GM12878 (cell line): ENCODE results near the gene FANCL. TPM values are rescaled to one million over a fixed set of nuclear protein-coding genes. Genes with fewer than 3 reads are reported as not detected.

Source experiments
- ATAC-seq: fragments of 200-7000 bp; cut with Tn5 transposase; 3 replicates; pipeline ENCODE4 v1.9.1; 2020; ENCODE audit warnings: mild to moderate bottlenecking, moderate library complexity
- BruUV-seq: library from RNA; stranded (reverse); fragments of 400-500 nt; replicated peaks from 2 replicates; lab custom pipeline; 2021; lab: Mats Ljungman, UMichigan
- CTCF ChIA-PET: fragments of 300-600 bp; sonication (Branson Sonifier 250); formaldehyde crosslinking; extraction: SDS; loops from one replicate; lab custom pipeline; 2021; ENCODE audit warnings: inconsistent platforms; lab: Yijun Ruan, JAX
- POLR2A ChIA-PET: fragments of 350-600 bp; formaldehyde crosslinking; extraction: SDS; loops from one replicate; lab custom pipeline; 2021; ENCODE audit warnings: inconsistent platforms; lab: Charles Lee
- RAD21 ChIA-PET: fragments of 300-600 bp; sonication (Branson Sonifier 250); formaldehyde crosslinking; loops from one replicate; lab custom pipeline; 2023; ENCODE audit warnings: antibody characterized with exemption; ENCODE audit not compliant: unreplicated experiment; lab: Charles Lee
- SMC1A ChIA-PET: fragments of 300-600 bp; sonication (Branson Sonifier 250); formaldehyde crosslinking; loops from one replicate; lab custom pipeline; 2023; ENCODE audit not compliant: unreplicated experiment, uncharacterized antibody; lab: Charles Lee
- DNase-seq: peaks from one replicate; pipeline ENCODE4 v3.0.0-alpha.2; 2011; ENCODE audit warnings: low read depth, low spot score
- FAIRE-seq: peaks from 3 replicates; lab custom pipeline; 2011; peaks lifted over from hg19 to GRCh38; lab: Jason Lieb, UNC
- H2AFZ ChIP-seq: 2 replicates; pipeline ENCODE4 v1.6.0; 2011; ENCODE audit warnings: low read depth, low read length, control low read depth; ENCODE audit not compliant: control insufficient read depth
- H3K27ac ChIP-seq: 2 replicates; pipeline ENCODE4 v1.5.1; 2011; ENCODE audit warnings: control low read depth; ENCODE audit not compliant: control insufficient read depth, insufficient read depth
- H3K27me3 ChIP-seq, 2 experiments: replicated peaks in 1 of 2; 2 replicates each; pipeline versions ENCODE4 v1.6.0 to v1.6.1; 2011; ENCODE audit warnings: low read length in 1 of 2; ENCODE audit not compliant: control insufficient read depth in 2 of 2, insufficient read depth in 2 of 2
- H3K36me3 ChIP-seq, 2 experiments: 2 replicates each; pipeline ENCODE4 v1.5.1; 2011; ENCODE audit warnings: low read length in 1 of 2; ENCODE audit not compliant: control insufficient read depth in 2 of 2, insufficient read depth in 2 of 2
- H3K4me1 ChIP-seq: 2 replicates; pipeline ENCODE4 v1.6.1; 2011; ENCODE audit warnings: mild to moderate bottlenecking, low read length, moderate library complexity, mixed read lengths; ENCODE audit not compliant: control insufficient read depth, insufficient read depth
- H3K4me2 ChIP-seq: 2 replicates; pipeline ENCODE4 v1.6.0; 2011; ENCODE audit warnings: control low read depth; ENCODE audit not compliant: control insufficient read depth, insufficient read depth
- H3K4me3 ChIP-seq: fragments of 200-600 bp; sonication (generic); 2 replicates; pipeline ENCODE4 v1.5.1; 2016
- H3K79me2 ChIP-seq: 2 replicates; pipeline ENCODE4 v1.6.0; 2011; ENCODE audit warnings: low read length; ENCODE audit not compliant: control insufficient read depth, insufficient read depth
- H3K9ac ChIP-seq: 2 replicates; pipeline ENCODE4 v1.8.0; 2011; ENCODE audit warnings: low read length, control low read depth, mixed read lengths; ENCODE audit not compliant: control insufficient read depth, insufficient read depth
- H3K9me3 ChIP-seq: replicated peaks from 3 replicates; pipeline ENCODE4 v1.5.1; 2011; ENCODE audit warnings: mild to moderate bottlenecking, low read length; ENCODE audit not compliant: control insufficient read depth, insufficient read depth
- H4K20me1 ChIP-seq: 2 replicates; pipeline ENCODE4 v1.6.0; 2011; ENCODE audit not compliant: control insufficient read depth, insufficient read depth
- CBX5 ChIP-seq: sonication (generic); IDR thresholded peaks from 2 replicates; pipeline ENCODE4 v1.6.1; 2016; ENCODE audit warnings: low read depth, moderate library complexity, mild to moderate bottlenecking, inconsistent platforms
- IKZF2 ChIP-seq, 2 experiments: fragments of 450-650 bp; IDR thresholded peaks; 2 replicates each; pipeline ENCODE4 v1.6.1; 2017; ENCODE audit warnings: mild to moderate bottlenecking in 2 of 2, moderate library complexity in 2 of 2
- MYB ChIP-seq: fragments of 150-350 bp; IDR thresholded peaks from 2 replicates; pipeline ENCODE4 v1.6.1; 2014; ENCODE audit warnings: mild to moderate bottlenecking, low read depth, low read length, borderline replicate concordance
- NFIC ChIP-seq: IDR thresholded peaks from 2 replicates; pipeline ENCODE4 v1.6.1; 2012; ENCODE audit warnings: low read depth, mild to moderate bottlenecking, inconsistent platforms, low read length, moderate library complexity
- NRF1 ChIP-seq: conservative IDR thresholded peaks from 2 replicates; pipeline ENCODE4 v1.6.1; 2011; ENCODE audit warnings: mild to moderate bottlenecking, low read depth, low read length, improper control_type of control experiment
- PAX5 ChIP-seq: IDR thresholded peaks from 2 replicates; pipeline ENCODE4 v1.6.1; 2011; ENCODE audit warnings: low read depth, low read length, borderline replicate concordance
- SMARCA5 ChIP-seq: fragments of 450-650 bp; IDR thresholded peaks from 2 replicates; pipeline ENCODE4 v1.6.1; 2017; ENCODE audit warnings: mild to moderate bottlenecking
- SREBF2 ChIP-seq: IDR thresholded peaks from 2 replicates; pipeline ENCODE4 v1.6.1; 2012; ENCODE audit warnings: mild to moderate bottlenecking, low read length
- WRNIP1 ChIP-seq: IDR thresholded peaks from 2 replicates; pipeline ENCODE4 v1.6.1; 2011; ENCODE audit warnings: low read depth, low read length, improper control_type of control experiment, borderline replicate concordance
- in situ Hi-C: fragments of 300-500 bp; cut with MboI; formaldehyde crosslinking; loops from 9 replicates; pipeline ENCODE4 v1.14.3; 2018; ENCODE audit warnings: mixed read lengths
- intact Hi-C: fragments of 100-400 bp; cut with micrococcal nuclease; formaldehyde crosslinking; loops from one replicate; pipeline ENCODE4 v1.14.2; 2022; ENCODE audit not compliant: unreplicated experiment
- polyA plus RNA-seq, 11 experiments: library from polyadenylated mRNA; depleted of rRNA in 4 of 11; unstranded in 6 of 11; stranded (reverse) in 5 of 11; fragments of >200 nt; fragmentation: Nextera tagmentation in 4 of 11; fragmentation: Illumina TruSeq in 1 of 11; extraction: Ambion mirVana in 4 of 11; extraction: Trizol in 1 of 11; gene quantifications; 1 replicate in 1 of 11; 2 replicates in 10 of 11; pipeline versions ENCODE4 v1.2.1 to v1.2.3, GENCODE V29; 2011 to 2016; ENCODE audit warnings: inconsistent platforms in 2 of 11, missing spikeins in 2 of 11, low read depth in 1 of 11
- total RNA-seq, 4 experiments: library from RNA; depleted of rRNA in 3 of 4; stranded (reverse); fragments of >200 nt in 3 of 4; fragmentation: Illumina TruSeq in 1 of 4; extraction: Trizol in 1 of 4; gene quantifications; 2 replicates each; pipeline versions ENCODE4 v1.2.1 to v1.2.3, GENCODE V29; 2013 to 2021
- TF ChIP-seq, protein P1 (sequence below): fragments of 450-650 bp; formaldehyde crosslinking; IDR thresholded peaks from 2 replicates; pipeline ENCODE4 v1.5.0; 2022; ENCODE audit warnings: mild to moderate bottlenecking, missing genetic modification characterization
- TF ChIP-seq, protein P2 (sequence below): IDR thresholded peaks from 2 replicates; pipeline ENCODE4 v1.6.1; 2012; ENCODE audit warnings: mild to moderate bottlenecking, low read depth, low read length
- TF ChIP-seq, protein P3 (sequence below): fragments of 450-650 bp; IDR thresholded peaks from 2 replicates; pipeline ENCODE4 v1.6.1; 2017; ENCODE audit warnings: low read depth, mild to moderate bottlenecking, moderate library complexity

Gene FANCL
- total and polyA plus RNA-seq, 10 of the 15 experiments (the other 5 are each of a cell fraction or from before 2014, with no cell fraction given): 30.8 to 90.5 (median 52.3) TPM

DNA sequence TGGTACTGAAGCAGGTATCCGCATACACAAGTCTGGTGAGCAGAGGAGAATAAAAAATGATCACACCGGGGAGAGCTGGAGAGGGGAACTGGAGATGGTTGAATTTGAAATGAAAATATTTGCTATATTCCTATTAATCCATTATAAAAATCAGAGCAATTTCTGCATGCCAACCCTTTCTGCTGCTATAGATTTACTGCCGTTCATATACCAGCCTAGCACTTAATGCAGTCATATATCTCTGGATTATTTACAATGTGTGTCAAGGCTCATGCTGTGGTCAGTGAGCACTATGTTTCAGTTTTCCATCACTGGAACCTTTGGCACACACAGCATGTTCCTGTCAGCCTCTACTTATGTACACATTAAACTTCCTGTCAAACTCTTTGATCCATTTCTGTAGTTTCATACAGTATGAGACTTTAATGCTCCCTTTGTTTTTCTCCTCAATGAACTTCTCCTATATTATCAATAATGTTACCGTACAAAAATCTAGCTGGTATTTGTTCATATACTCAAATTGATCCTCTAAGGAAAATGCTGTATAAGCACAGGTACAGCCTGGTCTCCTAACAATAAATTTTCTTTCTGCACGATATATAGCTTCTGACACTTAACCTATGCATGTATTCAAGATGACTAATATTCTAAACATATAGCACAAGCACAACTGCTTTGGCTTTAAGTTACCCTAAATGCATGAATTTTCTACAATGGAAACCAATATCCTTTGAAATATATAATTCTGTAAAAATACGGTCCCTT, 36.7 kb downstream of the FANCL start (continued):
- TF ChIP-seq, protein P1, sequence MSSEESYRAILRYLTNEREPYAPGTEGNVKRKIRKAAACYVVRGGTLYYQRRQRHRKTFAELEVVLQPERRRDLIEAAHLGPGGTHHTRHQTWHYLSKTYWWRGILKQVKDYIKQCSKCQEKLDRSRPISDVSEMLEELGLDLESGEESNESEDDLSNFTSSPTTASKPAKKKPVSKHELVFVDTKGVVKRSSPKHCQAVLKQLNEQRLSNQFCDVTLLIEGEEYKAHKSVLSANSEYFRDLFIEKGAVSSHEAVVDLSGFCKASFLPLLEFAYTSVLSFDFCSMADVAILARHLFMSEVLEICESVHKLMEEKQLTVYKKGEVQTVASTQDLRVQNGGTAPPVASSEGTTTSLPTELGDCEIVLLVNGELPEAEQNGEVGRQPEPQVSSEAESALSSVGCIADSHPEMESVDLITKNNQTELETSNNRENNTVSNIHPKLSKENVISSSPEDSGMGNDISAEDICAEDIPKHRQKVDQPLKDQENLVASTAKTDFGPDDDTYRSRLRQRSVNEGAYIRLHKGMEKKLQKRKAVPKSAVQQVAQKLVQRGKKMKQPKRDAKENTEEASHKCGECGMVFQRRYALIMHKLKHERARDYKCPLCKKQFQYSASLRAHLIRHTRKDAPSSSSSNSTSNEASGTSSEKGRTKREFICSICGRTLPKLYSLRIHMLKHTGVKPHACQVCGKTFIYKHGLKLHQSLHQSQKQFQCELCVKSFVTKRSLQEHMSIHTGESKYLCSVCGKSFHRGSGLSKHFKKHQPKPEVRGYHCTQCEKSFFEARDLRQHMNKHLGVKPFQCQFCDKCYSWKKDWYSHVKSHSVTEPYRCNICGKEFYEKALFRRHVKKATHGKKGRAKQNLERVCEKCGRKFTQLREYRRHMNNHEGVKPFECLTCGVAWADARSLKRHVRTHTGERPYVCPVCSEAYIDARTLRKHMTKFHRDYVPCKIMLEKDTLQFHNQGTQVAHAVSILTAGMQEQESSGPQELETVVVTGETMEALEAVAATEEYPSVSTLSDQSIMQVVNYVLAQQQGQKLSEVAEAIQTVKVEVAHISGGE (CRISPR knock-in tag): no peak
- TF ChIP-seq NFIC (no peak), IKZF2 (IDR thresholded peaks at IDR 0.05) (no peak)
- TF ChIP-seq, all 136 proteins: peak for 0

DNA sequence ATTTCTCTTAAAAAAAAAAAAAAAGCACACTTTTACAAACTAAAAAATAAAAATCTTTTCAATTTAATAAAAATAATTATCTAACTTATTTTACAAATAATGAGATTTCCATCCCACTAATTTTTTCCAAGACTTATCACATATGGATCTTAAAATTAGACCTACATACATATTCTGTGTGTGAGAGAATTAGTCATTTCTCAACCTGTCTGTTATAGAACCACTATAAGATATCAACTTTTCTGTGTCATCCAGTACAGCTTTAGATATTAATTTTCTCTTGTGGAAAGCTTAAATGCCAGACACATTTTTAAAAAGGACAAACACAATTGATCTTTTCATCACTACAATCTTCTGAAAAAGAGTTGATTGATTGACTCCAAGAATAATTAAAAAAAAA, 38.1 kb downstream of the FANCL start:
- no peak overlapping the region for H3K4me3 ChIP-seq
- no peaks in the 10 kb centered on the region for H3K27me3 ChIP-seq
- POLR2A ChIA-PET: no interaction called here
- FAIRE-seq (no peak), ATAC-seq (peak; percentile 41), DNase-seq (no peak)
- no peak overlapping the region for H3K4me2 ChIP-seq
- no TSS peak for BruUV-seq
- no peak overlapping the region for H3K9ac ChIP-seq
- H4K20me1 ChIP-seq: no peaks in the 10 kb centered on the region
- RAD21 ChIA-PET: interaction anchor here (1.4 kb wide), 1 partner anchor 297 kb away, joined by 3 read pairs; no protein-coding TSS in a partner anchor
- in situ Hi-C loops: no loop called here
- SMC1A ChIA-PET: interaction anchor here (0.8 to 1.4 kb wide), 3 partner anchors 17 to 443 kb away, joined by 3 to 4 read pairs (median 3); no protein-coding TSS in a partner anchor
- no peaks in the 10 kb centered on the region for H3K79me2 ChIP-seq
- intact Hi-C loops: no loop called here
- no peaks in the 10 kb centered on the region for H3K9me3 ChIP-seq
- no peaks in the 10 kb centered on the region for H3K4me1 ChIP-seq
- peaks cover 0 to 7% of the 10 kb centered on the region in 2 experiments; a peak in 2 of 4 replicates for H3K36me3 ChIP-seq
- CTCF ChIA-PET: no interaction called here
- H2AFZ ChIP-seq: no peak overlapping the region
- no peak overlapping the region for H3K27ac ChIP-seq
- no peak for TF ChIP-seq NRF1
- TF ChIP-seq, protein P2, sequence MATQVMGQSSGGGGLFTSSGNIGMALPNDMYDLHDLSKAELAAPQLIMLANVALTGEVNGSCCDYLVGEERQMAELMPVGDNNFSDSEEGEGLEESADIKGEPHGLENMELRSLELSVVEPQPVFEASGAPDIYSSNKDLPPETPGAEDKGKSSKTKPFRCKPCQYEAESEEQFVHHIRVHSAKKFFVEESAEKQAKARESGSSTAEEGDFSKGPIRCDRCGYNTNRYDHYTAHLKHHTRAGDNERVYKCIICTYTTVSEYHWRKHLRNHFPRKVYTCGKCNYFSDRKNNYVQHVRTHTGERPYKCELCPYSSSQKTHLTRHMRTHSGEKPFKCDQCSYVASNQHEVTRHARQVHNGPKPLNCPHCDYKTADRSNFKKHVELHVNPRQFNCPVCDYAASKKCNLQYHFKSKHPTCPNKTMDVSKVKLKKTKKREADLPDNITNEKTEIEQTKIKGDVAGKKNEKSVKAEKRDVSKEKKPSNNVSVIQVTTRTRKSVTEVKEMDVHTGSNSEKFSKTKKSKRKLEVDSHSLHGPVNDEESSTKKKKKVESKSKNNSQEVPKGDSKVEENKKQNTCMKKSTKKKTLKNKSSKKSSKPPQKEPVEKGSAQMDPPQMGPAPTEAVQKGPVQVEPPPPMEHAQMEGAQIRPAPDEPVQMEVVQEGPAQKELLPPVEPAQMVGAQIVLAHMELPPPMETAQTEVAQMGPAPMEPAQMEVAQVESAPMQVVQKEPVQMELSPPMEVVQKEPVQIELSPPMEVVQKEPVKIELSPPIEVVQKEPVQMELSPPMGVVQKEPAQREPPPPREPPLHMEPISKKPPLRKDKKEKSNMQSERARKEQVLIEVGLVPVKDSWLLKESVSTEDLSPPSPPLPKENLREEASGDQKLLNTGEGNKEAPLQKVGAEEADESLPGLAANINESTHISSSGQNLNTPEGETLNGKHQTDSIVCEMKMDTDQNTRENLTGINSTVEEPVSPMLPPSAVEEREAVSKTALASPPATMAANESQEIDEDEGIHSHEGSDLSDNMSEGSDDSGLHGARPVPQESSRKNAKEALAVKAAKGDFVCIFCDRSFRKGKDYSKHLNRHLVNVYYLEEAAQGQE: no peak
- no peak for TF ChIP-seq SMARCA5
- TF ChIP-seq PAX5: no peak
- no peak for TF ChIP-seq WRNIP1
- TF ChIP-seq CBX5: no peak
- TF ChIP-seq MYB: no peak
- TF ChIP-seq, protein P3, sequence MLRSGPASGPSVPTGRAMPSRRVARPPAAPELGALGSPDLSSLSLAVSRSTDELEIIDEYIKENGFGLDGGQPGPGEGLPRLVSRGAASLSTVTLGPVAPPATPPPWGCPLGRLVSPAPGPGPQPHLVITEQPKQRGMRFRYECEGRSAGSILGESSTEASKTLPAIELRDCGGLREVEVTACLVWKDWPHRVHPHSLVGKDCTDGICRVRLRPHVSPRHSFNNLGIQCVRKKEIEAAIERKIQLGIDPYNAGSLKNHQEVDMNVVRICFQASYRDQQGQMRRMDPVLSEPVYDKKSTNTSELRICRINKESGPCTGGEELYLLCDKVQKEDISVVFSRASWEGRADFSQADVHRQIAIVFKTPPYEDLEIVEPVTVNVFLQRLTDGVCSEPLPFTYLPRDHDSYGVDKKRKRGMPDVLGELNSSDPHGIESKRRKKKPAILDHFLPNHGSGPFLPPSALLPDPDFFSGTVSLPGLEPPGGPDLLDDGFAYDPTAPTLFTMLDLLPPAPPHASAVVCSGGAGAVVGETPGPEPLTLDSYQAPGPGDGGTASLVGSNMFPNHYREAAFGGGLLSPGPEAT: no peak
- TF ChIP-seq SREBF2: no peak
